HG03045 (cell line): ENCODE results near the gene KRTAP4-11.
"Not testable (repeated sequence)": the region's sequence is repeated elsewhere in the genome, so short reads cannot be mapped to it uniquely, and the experiment has no call there.

Source experiments
- ATAC-seq: cut with Tn5 transposase; IDR thresholded peaks from one replicate; pipeline ENCODE4 v1.9.1; 2021; ENCODE audit warnings: mild to moderate bottlenecking, moderate library complexity; ENCODE audit not compliant: unreplicated experiment

KRTAP4-11 gene

GRCh38 chr17:41117846-41118386 is at the start of gene KRTAP4-11:
TSS of gene KRTAP4-11 (minus strand) at chr17:41118373. CDS start at chr17:41118315, 58 bp downstream.
- ATAC-seq, result not testable (repeated sequence)

- no peak for ATAC-seq
Measured at GRCh38 chr17:41167561-41167960, 49.4 kb upstream of the KRTAP4-11 start.

GRCh38 chr17:41163828-41164227 is 45.7 kb upstream of the KRTAP4-11 start:
- no peak for ATAC-seq

GRCh38 chr17:41160648-41161047 is 42.5 kb upstream of the KRTAP4-11 start, which contains the start of gene KRTAP4-4:
TSS of gene KRTAP4-4 (minus strand) at chr17:41160748. CDS start at chr17:41160691, 57 bp downstream.
- ATAC-seq, result no peak

DNA sequence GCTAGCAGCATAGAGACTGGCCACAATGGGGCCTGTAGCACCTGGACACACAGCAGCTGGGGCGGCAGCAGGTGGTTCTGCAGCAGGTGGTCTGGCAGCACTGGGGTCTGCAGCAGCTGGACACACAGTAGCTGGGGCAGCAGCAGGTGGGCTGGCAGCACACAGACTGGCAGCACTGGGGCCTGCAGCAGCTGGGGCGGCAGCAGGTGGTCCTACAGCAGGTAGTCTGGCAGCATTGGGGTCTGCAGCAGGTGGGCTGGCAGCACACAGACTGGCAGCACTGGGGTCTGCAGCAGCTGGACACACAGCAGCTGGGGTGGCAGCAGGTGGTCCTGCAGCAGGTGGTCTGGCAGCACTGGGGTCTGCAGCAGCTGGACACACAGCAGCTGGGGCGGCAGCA is 42.0 kb upstream of the KRTAP4-11 start:
- ATAC-seq, result not testable (repeated sequence)

DNA sequence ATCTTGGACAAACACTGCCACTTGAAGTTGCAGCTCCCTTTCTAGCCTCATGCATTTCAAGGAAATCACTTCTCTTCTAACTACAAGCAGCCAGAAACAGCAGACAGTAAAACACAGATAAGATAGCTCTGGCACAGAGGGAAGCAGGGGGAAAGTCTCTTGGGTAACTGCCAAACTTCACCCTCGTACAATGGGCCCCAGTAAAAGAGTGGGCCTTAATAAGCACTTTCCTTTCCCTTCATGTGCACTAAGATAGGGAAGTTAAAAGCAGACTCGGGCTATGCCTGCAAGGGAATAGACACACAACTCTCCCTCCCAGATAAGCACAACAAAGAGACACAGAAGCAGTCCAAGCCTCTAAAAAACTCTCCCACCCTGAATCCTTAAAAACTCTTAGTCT is 35.7 kb upstream of the KRTAP4-11 start:
- no peak for ATAC-seq

DNA sequence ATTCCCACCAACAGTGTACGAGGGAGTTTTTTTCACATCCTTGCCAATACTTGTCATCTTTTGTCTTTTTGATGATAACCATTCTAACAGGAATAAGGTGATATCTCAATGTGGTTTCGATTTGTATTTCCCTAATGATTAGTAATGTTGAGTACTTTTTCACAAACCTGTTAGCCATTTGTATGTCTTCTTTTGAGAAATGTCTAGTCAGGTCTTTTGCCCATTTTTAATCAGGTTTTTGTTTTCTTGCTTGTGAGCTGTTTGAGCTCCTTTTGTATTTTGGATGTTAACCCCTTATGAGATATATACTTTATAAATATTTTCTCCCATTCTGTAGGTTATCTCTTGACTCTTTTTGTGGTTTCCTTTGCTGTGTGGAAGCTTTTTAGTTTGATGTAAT is 33.4 kb upstream of the KRTAP4-11 start:
- ATAC-seq, result no peak

GRCh38 chr17:41150026-41150425 is 31.9 kb upstream of the KRTAP4-11 start:
- no peak for ATAC-seq

DNA sequence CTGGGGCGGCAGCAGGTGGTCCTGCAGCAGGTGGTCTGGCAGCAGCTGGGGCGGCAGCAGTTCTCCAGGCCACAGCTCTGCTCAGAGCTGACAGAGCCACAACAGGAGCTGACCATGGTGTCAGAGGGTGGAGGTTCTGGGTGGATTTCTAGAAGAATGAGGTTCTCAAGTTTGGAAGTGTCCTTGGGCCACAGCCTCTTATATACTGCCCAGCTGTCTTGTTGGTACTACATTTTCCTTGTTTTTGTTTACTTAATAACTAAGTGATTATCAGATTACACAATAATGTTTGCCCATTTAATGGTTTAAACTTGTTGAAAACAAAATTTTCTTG is 31.4 kb upstream of the KRTAP4-11 start, which contains the start of gene KRTAP4-5:
TSS of gene KRTAP4-5 (minus strand) at position 174 of the 334 bp plus-strand sequence. CDS start at position 116, 58 bp downstream.
- no peak for ATAC-seq

- not testable (repeated sequence) for ATAC-seq
Measured at GRCh38 chr17:41148971-41149651, 30.9 kb upstream of the KRTAP4-11 start.

- no peak for ATAC-seq
Measured at GRCh38 chr17:41147531-41148204, 29.5 kb upstream of the KRTAP4-11 start.

GRCh38 chr17:41145261-41145660 is 27.1 kb upstream of the KRTAP4-11 start:
- ATAC-seq, result no peak

GRCh38 chr17:41144846-41145245 is 26.7 kb upstream of the KRTAP4-11 start:
- ATAC-seq, result no peak

GRCh38 chr17:41141361-41141760 is 23.2 kb upstream of the KRTAP4-11 start:
- no peak for ATAC-seq

DNA sequence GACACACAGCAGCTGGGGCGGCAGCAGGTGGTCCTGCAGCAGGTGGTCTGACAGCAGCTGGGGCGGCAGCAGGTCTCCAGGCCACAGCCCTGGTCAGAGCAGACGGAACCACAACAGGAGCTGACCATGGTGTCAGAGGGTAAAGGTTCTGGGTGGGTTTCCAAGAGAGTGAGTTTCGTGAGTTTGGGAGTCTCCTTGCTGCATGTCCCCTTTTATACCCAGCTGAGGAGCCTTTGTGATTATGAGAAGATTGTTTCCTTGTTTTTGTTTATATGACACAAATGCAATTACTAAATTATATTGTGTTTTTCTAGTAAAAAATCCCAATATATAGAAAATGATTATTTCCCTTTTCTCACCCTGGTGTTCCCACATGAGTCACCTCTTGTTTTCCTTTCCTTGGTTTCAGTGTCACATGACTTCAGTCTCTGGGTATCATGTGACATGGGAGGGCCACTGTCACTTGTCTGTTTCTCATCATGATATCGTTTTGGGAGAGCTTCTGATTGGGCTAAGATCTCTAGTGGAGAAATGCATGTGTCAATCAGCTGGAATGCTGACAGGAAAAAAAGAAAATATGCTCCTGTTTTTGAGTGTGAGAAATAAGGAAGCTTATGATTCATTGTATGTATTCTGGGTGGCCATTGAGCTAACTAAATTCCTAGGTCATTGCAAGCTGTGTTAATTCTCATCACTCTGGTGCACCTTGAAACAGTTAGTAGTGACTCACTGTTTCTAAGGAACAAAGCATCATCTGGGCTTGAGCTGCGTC is 22.4 kb upstream of the KRTAP4-11 start, which contains the start of gene KRTAP4-6:
TSS of gene KRTAP4-6 (minus strand) at position 185 of the 772 bp plus-strand sequence. CDS start at position 128, 57 bp downstream.
- ATAC-seq, result no peak

DNA sequence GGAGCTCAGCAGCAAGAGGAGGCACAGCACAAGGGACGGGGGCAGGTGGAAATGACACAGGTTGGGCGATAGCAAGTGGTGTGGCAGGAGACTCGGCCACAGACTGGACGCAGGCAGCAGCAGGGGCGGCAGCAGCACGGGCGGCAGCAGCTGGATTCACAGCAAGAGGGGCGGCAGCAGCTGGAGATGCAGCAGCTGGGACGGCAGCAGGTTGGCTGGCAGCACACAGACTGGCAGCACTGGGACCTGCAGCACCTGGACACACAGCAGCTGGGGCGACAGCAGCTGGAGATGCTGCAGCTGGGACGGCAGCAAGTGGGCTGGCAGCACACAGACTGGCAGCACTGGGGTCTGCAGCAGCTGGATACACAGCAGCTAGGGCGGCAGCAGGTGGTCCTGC is 21.7 kb upstream of the KRTAP4-11 start:
- ATAC-seq, result not testable (repeated sequence)

DNA sequence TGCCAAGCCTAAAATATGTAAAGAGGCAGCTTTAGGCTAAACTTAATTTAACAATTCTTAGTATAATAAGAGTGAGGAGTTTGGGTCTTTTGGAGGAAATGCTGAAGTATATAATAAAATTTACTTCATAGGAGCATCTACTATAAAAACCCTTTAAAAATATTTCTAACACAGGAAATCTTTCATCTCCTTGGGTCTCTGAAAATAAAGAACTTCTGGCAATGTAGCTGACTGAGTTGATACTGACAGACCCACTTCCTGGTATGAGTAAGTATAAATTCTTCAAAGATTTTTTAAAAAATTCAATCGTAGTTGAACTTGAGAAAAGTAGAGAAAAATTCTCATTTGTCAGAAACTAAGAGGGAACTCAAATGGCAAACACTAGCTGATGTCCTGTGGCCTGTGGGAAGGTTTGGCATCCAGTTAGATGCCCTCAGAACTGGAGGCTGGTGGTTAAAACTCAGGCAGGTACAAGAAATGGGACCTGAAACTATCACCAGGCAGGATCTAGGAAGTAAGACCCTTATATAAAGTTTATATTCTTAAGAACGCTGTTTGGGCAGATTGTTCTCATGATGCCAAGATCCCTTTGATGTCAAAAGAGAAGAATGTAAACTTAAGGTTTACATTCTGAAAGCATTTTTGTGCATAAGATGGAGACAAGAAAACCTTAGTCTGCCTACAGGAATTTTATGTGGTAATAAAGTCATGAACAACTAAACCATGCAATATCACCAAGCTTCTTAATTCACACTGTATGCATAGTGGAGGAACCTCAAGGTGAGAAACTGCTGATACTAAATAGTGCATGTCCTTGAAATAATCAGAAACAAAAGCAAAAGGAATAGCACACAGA is 15.9 kb upstream of the KRTAP4-11 start:
- ATAC-seq, result no peak

DNA sequence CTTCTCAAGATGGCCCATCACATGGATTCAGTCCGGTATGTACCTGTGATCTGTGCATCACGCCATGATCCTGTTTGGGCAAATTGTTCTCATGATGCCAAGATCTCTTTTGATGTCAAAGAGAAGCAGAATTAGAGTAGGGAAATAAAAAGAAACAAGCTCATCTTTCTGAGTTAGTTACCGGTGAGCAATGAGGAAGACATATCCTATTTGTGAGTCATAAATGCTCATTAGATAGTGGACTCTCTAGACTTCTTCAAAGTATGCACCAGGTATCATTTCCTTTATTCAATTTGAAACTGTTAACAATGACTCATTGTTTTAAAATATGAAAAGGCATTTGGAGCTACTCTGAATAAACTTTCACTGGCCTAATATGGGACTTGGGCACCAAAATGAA is 13.8 kb upstream of the KRTAP4-11 start:
- no peak for ATAC-seq

GRCh38 chr17:41127371-41127770 is 9.2 kb upstream of the KRTAP4-11 start:
- ATAC-seq, result no peak

DNA sequence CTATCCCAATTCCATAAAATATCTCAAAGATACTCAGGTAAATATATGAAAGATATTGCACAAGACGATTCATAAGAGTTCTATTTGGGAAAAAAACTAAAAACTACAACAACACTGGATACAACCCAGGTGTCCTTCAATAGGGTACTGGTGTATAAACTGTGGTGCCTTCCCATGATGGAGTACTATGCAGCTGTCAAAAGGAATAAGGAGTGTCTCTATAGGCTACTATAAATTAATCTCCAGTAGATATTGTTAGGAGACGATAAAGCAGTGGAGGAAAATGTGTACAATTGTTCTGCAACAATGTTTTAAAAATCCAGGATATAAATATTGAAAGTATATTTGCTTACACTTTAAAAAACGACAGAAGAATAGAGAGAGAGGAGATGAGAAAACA is 8.2 kb upstream of the KRTAP4-11 start:
- ATAC-seq, result no peak
